ENCODE results near the gene FIGNL2. TPM values are rescaled to one million over a fixed set of nuclear protein-coding genes. Genes with fewer than 3 reads are reported as not detected.

Gene FIGNL2
- total and polyA plus RNA-seq, 10 donors, result 0.20 to 3.0 (median 1.4) TPM

GRCh38 chr12:51850081-51850964 is 1.8 kb upstream of the FIGNL2 start:
- no peak for DNase-seq
- intact Hi-C loops (cut with DNase I; ENCODE audit: low total_unique reads), result no loop called here
- H3K27me3 ChIP-seq (replicated peaks in 1 of 7), result peaks cover 0 to 62% (median 31%) of the 10 kb centered on the region in 7 donors
- no peaks in the 10 kb centered on the region for H3K9me3 ChIP-seq
- H3K4me1 ChIP-seq, result peaks cover 18 to 62% (median 40%) of the 10 kb centered on the region in 6 donors
- WGBS, 5 donors, result 68 to 83% (median 78%) methylated on average over 8 of the region's 8 CpGs
- no peak for TF ChIP-seq CTCF (IDR thresholded peaks at IDR 0.05 in 8 of 11, conservative IDR thresholded peaks at IDR 0.05 in 3 of 11)
- no peak for TF ChIP-seq POLR2AphosphoS5 (IDR thresholded peaks at IDR 0.05)
- no peak for TF ChIP-seq POLR2A (IDR thresholded peaks at IDR 0.05)
- peak overlapping the region in 1 of 8 donors; percentile 74 for H3K4me3 ChIP-seq
- peak overlapping the region in 5 of 8 donors; percentile 69 to 83 (median 76) for H3K27ac ChIP-seq
- no peaks in the 10 kb centered on the region for H3K36me3 ChIP-seq

- peaks cover 18 to 62% (median 40%) of the 10 kb centered on the region in 6 donors for H3K4me1 ChIP-seq
- 37 to 72% (median 62%) methylated on average over 30 to 53 of the region's 57 CpGs for WGBS, 5 donors
- H3K4me3 ChIP-seq, result peak overlapping the region in 4 of 8 donors; percentile 47 to 74 (median 56)
- H3K36me3 ChIP-seq, result no peaks in the 10 kb centered on the region
- H3K27me3 ChIP-seq (replicated peaks in 1 of 7), result peaks cover 0 to 72% (median 31%) of the 10 kb centered on the region in 7 donors
- H3K27ac ChIP-seq, result peak overlapping the region; percentile 53 to 83 (median 74)
- no peaks in the 10 kb centered on the region for H3K9me3 ChIP-seq
- TF ChIP-seq CTCF (IDR thresholded peaks at IDR 0.05 in 8 of 11, conservative IDR thresholded peaks at IDR 0.05 in 3 of 11), result peak in 2 of 11 experiments; percentile 12 to 23
- no peak for TF ChIP-seq POLR2A (IDR thresholded peaks at IDR 0.05)
- peak; percentile 9 to 67 (median 59) for TF ChIP-seq POLR2AphosphoS5 (IDR thresholded peaks at IDR 0.05)
- no peak for DNase-seq
- intact Hi-C loops (cut with DNase I; ENCODE audit: low total_unique reads), result no loop called here
These were observed 570 bp upstream of the FIGNL2 start for GRCh38 chr12:51848841-51849735.

- H3K4me1 ChIP-seq, result peaks cover 18 to 62% (median 40%) of the 10 kb centered on the region in 6 donors
- H3K27me3 ChIP-seq (replicated peaks in 1 of 7), result peaks cover 0 to 82% (median 31%) of the 10 kb centered on the region in 7 donors
- no peaks in the 10 kb centered on the region for H3K9me3 ChIP-seq
- no peaks in the 10 kb centered on the region for H3K36me3 ChIP-seq
- H3K27ac ChIP-seq, result peak overlapping the region in 7 of 8 donors; percentile 69 to 83 (median 76)
- intact Hi-C loops (cut with DNase I; ENCODE audit: low total_unique reads), result no loop called here
- TF ChIP-seq POLR2A (IDR thresholded peaks at IDR 0.05), result no peak
- TF ChIP-seq POLR2AphosphoS5 (IDR thresholded peaks at IDR 0.05), result peak in 1 of 3 donors; percentile 22
- H3K4me3 ChIP-seq, result peak overlapping the region; percentile 45 to 74 (median 48)
- 0 to 2% (median 2%) methylated on average over 13 to 40 of the region's 40 CpGs for WGBS, 5 donors
- no peak for DNase-seq
These were observed 734 bp downstream of the FIGNL2 start for GRCh38 chr12:51847643-51848325.

All from spleen (tissue), 11 donors.